CD4-positive, alpha-beta T cell (primary cell): ENCODE results near the gene KCTD16. TPM values are rescaled to one million over a fixed set of nuclear protein-coding genes. Genes with fewer than 3 reads are reported as not detected.

Experiments
- ATAC-seq: fragments of 200-7000 bp; cut with Tn5 transposase; one replicate; pipeline ENCODE4 v1.10.0; 2022; ENCODE audit warnings: mild to moderate bottlenecking; ENCODE audit not compliant: poor library complexity
- CTCF ChIA-PET: fragments of 350-600 bp; sonication (Branson Sonifier 250); formaldehyde crosslinking; loops from one replicate; lab custom pipeline; 2021; ENCODE audit warnings: antibody characterized with exemption, inconsistent platforms; lab: Charles Lee
- POLR2A ChIA-PET: fragments of 350-600 bp; sonication (Branson Sonifier 250); formaldehyde crosslinking; loops from one replicate; lab custom pipeline; 2021; ENCODE audit warnings: antibody characterized with exemption, inconsistent platforms; lab: Charles Lee
- DNase-seq, 14 experiments: peaks; one replicate each; pipeline ENCODE4 v3.0.0-alpha.2; 2013 to 2020; ENCODE audit warnings: mixed read lengths in 2 of 14
- H3K27ac ChIP-seq, 2 donors: one replicate each; pipeline versions ENCODE4 v1.5.1 to v1.7.0; 2013; ENCODE audit warnings: low read length in 2 of 2, low read depth in 1 of 2, mild to moderate bottlenecking in 1 of 2
- H3K27me3 ChIP-seq, 2 experiments: 1 replicate in 1 of 2; 2 replicates in 1 of 2; pipeline versions ENCODE4 v1.6.1 to v1.7.0; 2013; ENCODE audit warnings: low read length in 2 of 2, control low read depth in 1 of 2, mild to moderate bottlenecking in 1 of 2, moderate library complexity in 1 of 2; ENCODE audit not compliant: insufficient read depth in 2 of 2, control insufficient read depth in 1 of 2
- H3K36me3 ChIP-seq: one replicate; pipeline ENCODE4 v1.6.1; 2013; ENCODE audit warnings: low read length, control low read depth; ENCODE audit not compliant: insufficient read depth
- H3K4me1 ChIP-seq: one replicate; pipeline ENCODE4 v1.6.1; 2013; ENCODE audit warnings: low read length, control low read depth; ENCODE audit not compliant: insufficient read depth
- H3K4me3 ChIP-seq: one replicate; pipeline ENCODE4 v1.5.1; 2013; ENCODE audit warnings: mild to moderate bottlenecking, low read length, moderate library complexity
- H3K9me3 ChIP-seq, 2 experiments: 1 replicate in 1 of 2; 2 replicates in 1 of 2; pipeline versions ENCODE4 v1.6.1 to v1.7.0; 2013; ENCODE audit warnings: low read length in 2 of 2, mild to moderate bottlenecking in 2 of 2, control low read depth in 1 of 2, moderate library complexity in 1 of 2; ENCODE audit not compliant: control insufficient read depth in 1 of 2, insufficient read depth in 1 of 2
- H3K27ac Mint-ChIP-seq: one replicate; pipeline ENCODE4 v1.8.0; 2020; ENCODE audit warnings: mixed read lengths
- H3K27me3 Mint-ChIP-seq: one replicate; pipeline ENCODE4 v1.8.0; 2021; ENCODE audit warnings: mixed read lengths
- H3K36me3 Mint-ChIP-seq: one replicate; pipeline ENCODE4 v1.8.0; 2021; ENCODE audit warnings: low read depth, mixed read lengths
- H3K4me1 Mint-ChIP-seq: one replicate; pipeline ENCODE4 v1.8.0; 2021; ENCODE audit warnings: low read depth, mixed read lengths
- H3K4me3 Mint-ChIP-seq: one replicate; pipeline ENCODE4 v1.8.0; 2020; ENCODE audit warnings: mild to moderate bottlenecking, mixed read lengths
- H3K9me3 Mint-ChIP-seq: one replicate; pipeline ENCODE4 v1.8.0; 2020; ENCODE audit warnings: mixed read lengths
- CTCF ChIP-seq: fragments of 200-600 bp; IDR thresholded peaks from one replicate; pipeline ENCODE4 v1.8.0; 2022; ENCODE audit warnings: antibody characterized with exemption, mild to moderate bottlenecking
- intact Hi-C, 2 experiments: fragments of 100-400 bp; cut with DNase I in 1 of 2; cut with micrococcal nuclease in 1 of 2; formaldehyde crosslinking; loops; one replicate each; pipeline versions ENCODE4 v1.15.1 to v1.9.0; 2023 to 2025; cut with DNase I, micrococcal nuclease
- total RNA-seq, 174 experiments: library from RNA in 2 of 174; stranded (reverse) in 2 of 174; gene quantifications; one replicate each; pipeline ENCODE4 v1.2.3 and lab custom pipeline; 2021 to 2026

Gene KCTD16
- total RNA-seq, 2 experiments from 2014 or later, result not detected

DNA sequence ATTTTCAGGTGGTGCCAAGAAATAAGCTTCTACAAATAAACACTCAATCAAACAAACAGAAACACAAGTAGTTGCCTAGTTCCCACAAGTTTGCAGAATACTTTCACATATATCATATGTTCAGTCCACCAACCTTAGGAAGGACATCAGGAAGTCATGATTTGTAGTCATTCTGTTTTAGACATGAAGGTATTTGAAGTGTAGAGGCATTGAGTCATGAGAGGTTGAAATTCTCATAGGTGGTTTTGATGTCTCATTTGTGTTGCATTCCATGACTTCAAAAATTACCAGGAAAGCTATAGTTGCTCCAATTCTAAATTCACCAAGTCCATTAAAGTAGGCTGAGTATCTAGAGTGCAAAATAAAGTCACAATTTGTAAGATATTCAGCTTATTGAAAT is 159.0 kb downstream of the KCTD16 start:
- no peaks in the 10 kb centered on the region for H3K27me3 ChIP-seq
- POLR2A ChIA-PET, result no interaction called here

GRCh38 chr5:144331361-144331760 is 160.7 kb downstream of the KCTD16 start:
- Histone ChIP-seq H3K27me3 (no peaks in the 10 kb centered on the region), H3K27ac (no peak overlapping the region), H3K9me3 (no peaks in the 10 kb centered on the region), H3K4me1 (no peaks in the 10 kb centered on the region), H3K36me3 (no peaks in the 10 kb centered on the region), H3K4me3 (no peak overlapping the region)
- H3K9me3 Mint-ChIP-seq, result no peaks in the 10 kb centered on the region
- DNase-seq (no peak), ATAC-seq (no peak)
- CTCF ChIA-PET, result no interaction called here
- no peak for TF ChIP-seq CTCF
- H3K27ac Mint-ChIP-seq, result no peak overlapping the region
- no peaks in the 10 kb centered on the region for H3K4me1 Mint-ChIP-seq
- POLR2A ChIA-PET, result no interaction called here
- H3K36me3 Mint-ChIP-seq, result no peaks in the 10 kb centered on the region
- intact Hi-C loops, result no loop called here
- H3K27me3 Mint-ChIP-seq, result no peaks in the 10 kb centered on the region
- H3K4me3 Mint-ChIP-seq, result no peak overlapping the region

More for the DNA sequence above, 159.0 kb downstream of the KCTD16 start:
- H3K4me3 Mint-ChIP-seq, result no peak overlapping the region
- TF ChIP-seq CTCF, result no peak
- Histone ChIP-seq H3K9me3 (no peaks in the 10 kb centered on the region), H3K36me3 (no peaks in the 10 kb centered on the region), H3K4me3 (no peak overlapping the region), H3K4me1 (no peaks in the 10 kb centered on the region), H3K27ac (no peak overlapping the region)
- no peaks in the 10 kb centered on the region for H3K4me1 Mint-ChIP-seq
- peaks cover 6% of the 10 kb centered on the region for H3K27me3 Mint-ChIP-seq
- CTCF ChIA-PET, result no interaction called here
- H3K9me3 Mint-ChIP-seq, result no peaks in the 10 kb centered on the region
- no peaks in the 10 kb centered on the region for H3K36me3 Mint-ChIP-seq
- DNase-seq, result no peak
- no peak overlapping the region for H3K27ac Mint-ChIP-seq
- no peak for ATAC-seq
- intact Hi-C loops, result no loop called here

DNA sequence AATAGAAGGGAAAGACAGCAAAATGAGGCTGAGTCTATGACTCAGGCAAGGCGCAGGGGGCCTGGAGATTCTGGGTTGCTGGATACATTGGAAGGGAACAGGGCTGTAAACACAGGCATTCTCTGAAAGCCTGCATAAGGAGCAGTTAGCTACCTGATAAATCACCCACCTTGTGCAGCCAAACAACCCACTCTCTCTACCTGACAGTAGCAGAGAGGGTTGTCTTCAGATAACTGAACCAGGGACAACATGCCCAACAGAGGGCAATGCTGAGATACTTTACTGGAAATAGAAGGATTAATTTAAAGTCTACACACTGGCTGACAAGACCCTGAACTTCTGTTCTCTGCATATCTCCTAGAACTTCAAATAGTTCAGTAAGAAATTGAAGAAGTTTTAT is 161.6 kb downstream of the KCTD16 start:
- Histone ChIP-seq H3K36me3 (no peaks in the 10 kb centered on the region), H3K4me1 (no peaks in the 10 kb centered on the region), H3K4me3 (no peak overlapping the region), H3K9me3 (no peaks in the 10 kb centered on the region), H3K27ac (no peak overlapping the region), H3K27me3 (no peaks in the 10 kb centered on the region)
- Mint-ChIP-seq H3K4me1 (no peaks in the 10 kb centered on the region), H3K4me3 (no peak overlapping the region), H3K27ac (no peak overlapping the region), H3K9me3 (no peaks in the 10 kb centered on the region), H3K36me3 (no peaks in the 10 kb centered on the region), H3K27me3 (no peaks in the 10 kb centered on the region)
- intact Hi-C loops, result no loop called here
- no peak for TF ChIP-seq CTCF
- CTCF ChIA-PET, result no interaction called here
- no peak for DNase-seq
- ATAC-seq, result no peak
- POLR2A ChIA-PET, result no interaction called here
